ENCODE results near the gene MFAP5. TPM values are rescaled to one million over a fixed set of nuclear protein-coding genes. Genes with fewer than 3 reads are reported as not detected.

MFAP5 gene
- total and polyA plus RNA-seq, 2 of the 4 experiments (the other 2 are of a cell fraction): 0.90 to 1.9 TPM

DNA sequence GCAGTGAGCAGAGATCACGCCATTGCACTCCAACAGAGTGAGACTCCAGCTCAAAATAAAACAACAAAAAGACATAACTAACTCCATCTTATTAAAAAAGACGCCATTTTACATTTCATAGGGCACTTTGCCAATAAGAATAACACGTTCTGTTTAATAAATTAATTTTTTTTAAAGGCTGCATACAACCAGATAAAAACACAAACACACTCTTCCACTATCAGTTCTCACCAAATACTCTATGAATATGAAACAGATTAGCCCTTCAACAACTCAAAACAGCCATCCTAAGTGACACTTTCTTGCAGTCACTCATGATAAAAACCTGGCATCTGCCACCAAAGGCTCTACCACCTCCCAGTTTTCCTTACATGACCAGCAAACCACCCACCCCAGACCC, 66.1 kb downstream of the MFAP5 start:
- DNase-seq (no peak), ATAC-seq (ENCODE audit: low read depth) (no peak)
- no peak overlapping the region for H3K18ac ChIP-seq (ENCODE audit: low read depth, low read length)
- no peak overlapping the region for H2AK5ac ChIP-seq (ENCODE audit: low read depth, low read length)
- BruUV-seq (replicated peaks): no TSS peak
- H3K56ac ChIP-seq (ENCODE audit: extremely low read depth, insufficient read depth, low read length): no peak overlapping the region
- H3K4ac ChIP-seq (ENCODE audit: low read depth, low read length): no peak overlapping the region
- no peak overlapping the region for H3K27ac ChIP-seq (ENCODE audit: insufficient read depth, low read length)
- dilution Hi-C loops (cut with HindIII; ENCODE audit: low sequenced_read_pairs, unreplicated experiment): no loop called here
- H2AFZ ChIP-seq (replicated peaks; ENCODE audit: low read length, poor library complexity): no peak overlapping the region
- no peak overlapping the region for H2BK120ac ChIP-seq (ENCODE audit: low read depth, low read length)
- H3K9me3 ChIP-seq (ENCODE audit: control insufficient read depth, insufficient read depth, low read length): no peaks in the 10 kb centered on the region
- no peak overlapping the region for H2BK15ac ChIP-seq (ENCODE audit: low read depth, low read length)
- no peak overlapping the region for H2BK20ac ChIP-seq (ENCODE audit: low read depth, low read length)
- no peak overlapping the region for H3K4me3 ChIP-seq (ENCODE audit: insufficient read depth, low read depth, low read length)
- H3K27me3 ChIP-seq (ENCODE audit: control insufficient read depth, insufficient read depth, low read length): no peaks in the 10 kb centered on the region
- H3K14ac ChIP-seq (replicated peaks; ENCODE audit: low read depth, low read length): no peak overlapping the region
- in situ Hi-C loops (cut with MboI; ENCODE audit: low sequenced_read_pairs): no loop called here
- no peak overlapping the region for H4K8ac ChIP-seq (ENCODE audit: low read depth in 2 of 2, low read length in 2 of 2)
- H3K79me1 ChIP-seq (ENCODE audit: low read depth in 1 of 2, low read length in 2 of 2): no peaks in the 10 kb centered on the region
- intact Hi-C loops (cut with micrococcal nuclease): no loop called here
- no peak overlapping the region for H2AK9ac ChIP-seq (replicated peaks; ENCODE audit: low read depth, low read length, poor library complexity)
- H4K20me1 ChIP-seq (ENCODE audit: insufficient read depth, low read length): no peaks in the 10 kb centered on the region
- no peaks in the 10 kb centered on the region for H3K4me1 ChIP-seq (ENCODE audit: control insufficient read depth, insufficient read depth, low read length)
- H3K9ac ChIP-seq (ENCODE audit: low read depth, low read length): no peak overlapping the region
- no peaks in the 10 kb centered on the region for H3K36me3 ChIP-seq (ENCODE audit: control insufficient read depth, insufficient read depth, low read length)
- ChIA-PET CTCF (no interaction called here), POLR2A (ENCODE audit: unreplicated experiment) (no interaction called here)
- H3K9me1 ChIP-seq (ENCODE audit: insufficient read depth, low read length): no peaks in the 10 kb centered on the region
- H4K5ac ChIP-seq (ENCODE audit: low read depth, low read length): no peak overlapping the region
- no peak overlapping the region for H4K91ac ChIP-seq (ENCODE audit: insufficient read depth, low read depth, low read length)
- no peak overlapping the region for H2BK5ac ChIP-seq (ENCODE audit: low read depth, low read length, poor library complexity, severe bottlenecking)
- TF ChIP-seq MAZ (IDR thresholded peaks at IDR 0.05; ENCODE audit: borderline replicate concordance, low read depth, low read length) (no peak), SMC3 (IDR thresholded peaks at IDR 0.05; ENCODE audit: low read depth, low read length) (no peak), RAD21 (IDR thresholded peaks at IDR 0.05; ENCODE audit: low read length) (no peak), RCOR1 (IDR thresholded peaks at IDR 0.05; ENCODE audit: insufficient replicate concordance, low read length) (no peak)
- TF ChIP-seq, protein P1, sequence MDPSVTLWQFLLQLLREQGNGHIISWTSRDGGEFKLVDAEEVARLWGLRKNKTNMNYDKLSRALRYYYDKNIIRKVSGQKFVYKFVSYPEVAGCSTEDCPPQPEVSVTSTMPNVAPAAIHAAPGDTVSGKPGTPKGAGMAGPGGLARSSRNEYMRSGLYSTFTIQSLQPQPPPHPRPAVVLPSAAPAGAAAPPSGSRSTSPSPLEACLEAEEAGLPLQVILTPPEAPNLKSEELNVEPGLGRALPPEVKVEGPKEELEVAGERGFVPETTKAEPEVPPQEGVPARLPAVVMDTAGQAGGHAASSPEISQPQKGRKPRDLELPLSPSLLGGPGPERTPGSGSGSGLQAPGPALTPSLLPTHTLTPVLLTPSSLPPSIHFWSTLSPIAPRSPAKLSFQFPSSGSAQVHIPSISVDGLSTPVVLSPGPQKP (IDR thresholded peaks at IDR 0.05; ENCODE audit: borderline replicate concordance, low read depth, low read length): no peak
- no CpG with 5 or more reads among the region's 3 CpGs for WGBS, 2 experiments (ENCODE audit: extremely low coverage in 2 of 2, insufficient read length in 1 of 2)
- H3K4me2 ChIP-seq (ENCODE audit: low read depth, low read length): no peak overlapping the region
- H3K23ac ChIP-seq (ENCODE audit: low read depth, low read length): no peak overlapping the region

Small RNA genes within 50 kb of the gene (microRNA-seq; reads per million reads assigned to microRNA genes)
- gene RF00564 (ENCODE audit: insufficient read depth, insufficient read length): not detected

Small RNA genes within 50 kb of the gene (small RNA-seq; reads per million reads assigned to genes)
- 0 reads per million in 5 experiments for gene RF00564

Other genes with a start within 250 kb of the MFAP5 start
- not detected in 2 replicates for gene CLEC6A, start 206.9 kb downstream of the MFAP5 start, total RNA-seq (2012; rRNA removed)
- gene CLEC6A, start 206.9 kb downstream of the MFAP5 start, polyA plus RNA-seq (2012; rRNA removed): not detected in 2 replicates
- not detected in 2 replicates for gene CLEC4D, start 149.3 kb downstream of the MFAP5 start, total RNA-seq (2012; rRNA removed)
- gene CLEC4D, start 149.3 kb downstream of the MFAP5 start, polyA plus RNA-seq (2012; rRNA removed): not detected in 2 replicates
- gene CLEC4E, start 121.9 kb downstream of the MFAP5 start, total RNA-seq (2012; rRNA removed): not detected in 2 replicates
- gene CLEC4E, start 121.9 kb downstream of the MFAP5 start, polyA plus RNA-seq (2012; rRNA removed): not detected in 2 replicates
- gene AICDA, start 50.0 kb downstream of the MFAP5 start, total RNA-seq (2012; rRNA removed): not detected in 2 replicates
- not detected in 2 replicates for gene AICDA, start 50.0 kb downstream of the MFAP5 start, polyA plus RNA-seq (2012; rRNA removed)
- gene RIMKLB, start 35.2 kb upstream of the MFAP5 start, total RNA-seq (2012; rRNA removed): 18.8 and 23.1 TPM in 2 replicates
- 10.1 and 12.5 TPM in 2 replicates for gene RIMKLB, start 35.2 kb upstream of the MFAP5 start, polyA plus RNA-seq (2012; rRNA removed)
- not detected in 2 replicates for gene A2ML1, start 159.8 kb upstream of the MFAP5 start, total RNA-seq (2012; rRNA removed)
- gene A2ML1, start 159.8 kb upstream of the MFAP5 start, polyA plus RNA-seq (2012; rRNA removed): not detected in 2 replicates